H1 (cell line): ENCODE data around the gene ATG7. TPM values are rescaled to one million over a fixed set of nuclear protein-coding genes. Genes with fewer than 3 reads are reported as not detected.

Source experiments
- POLR2A ChIP-seq, 2 experiments: IDR thresholded peaks; 1 replicate in 1 of 2; 2 replicates in 1 of 2; pipeline ENCODE4 v1.6.1; 2011; ENCODE audit warnings: low read depth in 2 of 2, low read length in 2 of 2, mild to moderate bottlenecking in 2 of 2; ENCODE audit errors: control extremely low read depth in 1 of 2
- ZNF274 ChIP-seq: IDR thresholded peaks from 2 replicates; pipeline ENCODE4 v1.7.0; 2012; ENCODE audit warnings: low read length, borderline replicate concordance; ENCODE audit errors: extremely low read depth
- polyA plus RNA-seq, 7 experiments: library from polyadenylated mRNA; depleted of rRNA in 3 of 7; stranded (reverse) in 5 of 7; unstranded in 2 of 7; fragments of >200 nt in 5 of 7; fragments of 200-250 nt in 2 of 7; gene quantifications; 1 replicate in 5 of 7; 2 replicates in 1 of 7; 4 replicates in 1 of 7; pipeline versions ENCODE4 v1.2.1 to v1.2.3, GENCODE V29; 2011 to 2013; ENCODE audit warnings: missing spikeins in 2 of 7, mixed read lengths in 2 of 7
- total RNA-seq: library from RNA; stranded (reverse); fragmentation: NEBNext Ultra II Directional; extraction: Animal tissue kit (Norgen Biotek cat#: 25700); gene quantifications from 2 replicates; pipeline ENCODE4 v1.2.1, GENCODE V29; 2021

ATG7 gene
- total and polyA plus RNA-seq, 2 of the 8 experiments (the other 6 are each of a cell fraction or from before 2014, with no cell fraction given) = 15.0 to 19.1 TPM

DNA sequence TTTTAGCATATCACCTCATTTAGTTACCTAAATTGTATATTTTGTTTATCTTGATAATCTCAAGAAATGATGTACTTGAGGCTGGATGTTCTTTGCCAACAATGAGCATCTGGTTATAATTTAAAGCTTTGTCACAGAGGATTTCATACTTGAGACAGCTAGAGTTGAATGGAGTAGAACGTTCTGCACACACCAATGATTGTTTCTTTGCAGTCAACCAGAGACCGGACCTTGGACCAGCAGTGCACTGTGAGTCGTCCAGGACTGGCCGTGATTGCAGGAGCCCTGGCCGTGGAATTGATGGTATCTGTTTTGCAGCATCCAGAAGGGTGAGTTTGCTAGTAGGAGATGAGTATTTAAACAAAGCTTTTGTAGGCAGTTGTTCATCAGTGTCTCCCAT lies 90.4 kb downstream of the ATG7 start (continued):
- no peak for TF ChIP-seq ZNF274
- TF ChIP-seq POLR2A (IDR thresholded peaks at IDR 0.05; ENCODE audit: control extremely low read depth in 1 of 2, low read depth in 2 of 2, low read length in 2 of 2) = no peak
